Suprapubic skin (tissue), 4 donors: ENCODE results near the gene KAZALD1.

Source experiments
- CTCF ChIP-seq, 2 donors: fragments of 200-600 bp in 1 of 2; fragments of 450-650 bp in 1 of 2; sonication (generic) in 1 of 2; IDR thresholded peaks; one replicate each; pipeline ENCODE4 v1.5.1; 2016 to 2019; ENCODE audit warnings: antibody characterized with exemption in 2 of 2, mild to moderate bottlenecking in 1 of 2, moderate library complexity in 1 of 2
- POLR2A ChIP-seq, 2 donors: fragments of 450-650 bp; IDR thresholded peaks; one replicate each; pipeline ENCODE4 v1.6.1; 2017; ENCODE audit warnings: antibody characterized with exemption in 2 of 2, mild to moderate bottlenecking in 2 of 2, moderate library complexity in 2 of 2
- POLR2AphosphoS5 ChIP-seq, 3 donors: sonication (generic); formaldehyde crosslinking; IDR thresholded peaks; one replicate each; pipeline ENCODE4 v1.6.1; 2017; ENCODE audit warnings: antibody characterized with exemption in 3 of 3

GRCh38 chr10:101092881-101093354 lies 31.1 kb downstream of the KAZALD1 start:
- TF ChIP-seq POLR2AphosphoS5 (IDR thresholded peaks at IDR 0.05) = no peak
- TF ChIP-seq CTCF (IDR thresholded peaks at IDR 0.05) = no peak
- no peak for TF ChIP-seq POLR2A (IDR thresholded peaks at IDR 0.05)
